Measurements from ENCODE around the gene DBF4B. TPM values are rescaled to one million over a fixed set of nuclear protein-coding genes. Genes with fewer than 3 reads are reported as not detected.

DBF4B gene
- polyA plus RNA-seq, 1 of the 3 experiments (the other 2 are of a cell fraction): 8.3 TPM

DNA sequence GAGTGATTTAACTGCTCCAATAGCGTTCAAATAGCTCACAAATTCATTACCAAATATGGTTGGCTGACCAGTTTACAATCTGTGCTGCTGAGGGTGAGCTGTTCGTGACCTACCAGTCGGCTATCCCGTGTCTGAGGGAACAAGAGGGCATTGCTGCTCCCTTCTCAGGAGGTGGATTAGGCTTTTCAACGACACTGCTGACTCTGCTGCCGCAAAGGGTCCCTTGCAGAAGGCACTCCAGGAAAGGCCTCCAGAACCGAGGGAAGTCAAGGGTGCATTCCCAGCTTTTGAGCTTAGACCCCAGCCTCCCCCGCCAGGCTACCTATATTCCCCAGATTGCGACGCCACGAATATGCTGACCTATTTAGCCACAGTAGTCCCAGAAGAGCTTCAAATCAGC is 89.3 kb downstream of the DBF4B start:
- no peaks in the 10 kb centered on the region for H3K27me3 ChIP-seq (ENCODE audit: insufficient read depth)
- H3K9me3 ChIP-seq: no peaks in the 10 kb centered on the region
- no peaks in the 10 kb centered on the region for H4K20me1 ChIP-seq (ENCODE audit: insufficient read depth)
- peaks cover 39% of the 10 kb centered on the region for H3F3A ChIP-seq (replicated peaks; ENCODE audit: insufficient read depth)
- CTCF ChIA-PET: interaction anchor here (0.9 to 3.8 kb wide), 6 partner anchors 11 to 81 kb away, joined by 3 to 26 read pairs (median 4); no protein-coding TSS in a partner anchor
- H3K9me2 ChIP-seq: no peaks in the 10 kb centered on the region
- no peak overlapping the region for H3K4me3 ChIP-seq (ENCODE audit: low read depth in 2 of 2, low read length in 1 of 2)
- H3K79me2 ChIP-seq (ENCODE audit: insufficient read depth): peaks cover 47% of the 10 kb centered on the region
- TF ChIP-seq, protein P1, sequence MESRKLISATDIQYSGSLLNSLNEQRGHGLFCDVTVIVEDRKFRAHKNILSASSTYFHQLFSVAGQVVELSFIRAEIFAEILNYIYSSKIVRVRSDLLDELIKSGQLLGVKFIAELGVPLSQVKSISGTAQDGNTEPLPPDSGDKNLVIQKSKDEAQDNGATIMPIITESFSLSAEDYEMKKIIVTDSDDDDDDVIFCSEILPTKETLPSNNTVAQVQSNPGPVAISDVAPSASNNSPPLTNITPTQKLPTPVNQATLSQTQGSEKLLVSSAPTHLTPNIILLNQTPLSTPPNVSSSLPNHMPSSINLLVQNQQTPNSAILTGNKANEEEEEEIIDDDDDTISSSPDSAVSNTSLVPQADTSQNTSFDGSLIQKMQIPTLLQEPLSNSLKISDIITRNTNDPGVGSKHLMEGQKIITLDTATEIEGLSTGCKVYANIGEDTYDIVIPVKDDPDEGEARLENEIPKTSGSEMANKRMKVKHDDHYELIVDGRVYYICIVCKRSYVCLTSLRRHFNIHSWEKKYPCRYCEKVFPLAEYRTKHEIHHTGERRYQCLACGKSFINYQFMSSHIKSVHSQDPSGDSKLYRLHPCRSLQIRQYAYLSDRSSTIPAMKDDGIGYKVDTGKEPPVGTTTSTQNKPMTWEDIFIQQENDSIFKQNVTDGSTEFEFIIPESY (IDR thresholded peaks at IDR 0.05; ENCODE audit: borderline replicate concordance, low read depth): no peak
- no peak for TF ChIP-seq EP300 (IDR thresholded peaks at IDR 0.05; ENCODE audit: borderline replicate concordance in 1 of 2, low read depth in 1 of 2, low read length in 1 of 2)
- TF ChIP-seq, protein P2, sequence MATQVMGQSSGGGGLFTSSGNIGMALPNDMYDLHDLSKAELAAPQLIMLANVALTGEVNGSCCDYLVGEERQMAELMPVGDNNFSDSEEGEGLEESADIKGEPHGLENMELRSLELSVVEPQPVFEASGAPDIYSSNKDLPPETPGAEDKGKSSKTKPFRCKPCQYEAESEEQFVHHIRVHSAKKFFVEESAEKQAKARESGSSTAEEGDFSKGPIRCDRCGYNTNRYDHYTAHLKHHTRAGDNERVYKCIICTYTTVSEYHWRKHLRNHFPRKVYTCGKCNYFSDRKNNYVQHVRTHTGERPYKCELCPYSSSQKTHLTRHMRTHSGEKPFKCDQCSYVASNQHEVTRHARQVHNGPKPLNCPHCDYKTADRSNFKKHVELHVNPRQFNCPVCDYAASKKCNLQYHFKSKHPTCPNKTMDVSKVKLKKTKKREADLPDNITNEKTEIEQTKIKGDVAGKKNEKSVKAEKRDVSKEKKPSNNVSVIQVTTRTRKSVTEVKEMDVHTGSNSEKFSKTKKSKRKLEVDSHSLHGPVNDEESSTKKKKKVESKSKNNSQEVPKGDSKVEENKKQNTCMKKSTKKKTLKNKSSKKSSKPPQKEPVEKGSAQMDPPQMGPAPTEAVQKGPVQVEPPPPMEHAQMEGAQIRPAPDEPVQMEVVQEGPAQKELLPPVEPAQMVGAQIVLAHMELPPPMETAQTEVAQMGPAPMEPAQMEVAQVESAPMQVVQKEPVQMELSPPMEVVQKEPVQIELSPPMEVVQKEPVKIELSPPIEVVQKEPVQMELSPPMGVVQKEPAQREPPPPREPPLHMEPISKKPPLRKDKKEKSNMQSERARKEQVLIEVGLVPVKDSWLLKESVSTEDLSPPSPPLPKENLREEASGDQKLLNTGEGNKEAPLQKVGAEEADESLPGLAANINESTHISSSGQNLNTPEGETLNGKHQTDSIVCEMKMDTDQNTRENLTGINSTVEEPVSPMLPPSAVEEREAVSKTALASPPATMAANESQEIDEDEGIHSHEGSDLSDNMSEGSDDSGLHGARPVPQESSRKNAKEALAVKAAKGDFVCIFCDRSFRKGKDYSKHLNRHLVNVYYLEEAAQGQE (IDR thresholded peaks at IDR 0.05; ENCODE audit: low read depth, low read length): no peak
- TF ChIP-seq RCOR1 (IDR thresholded peaks at IDR 0.05; ENCODE audit: low read length): no peak
- TF ChIP-seq NFIC (IDR thresholded peaks at IDR 0.05; ENCODE audit: borderline replicate concordance): no peak
- TF ChIP-seq NRF1 (IDR thresholded peaks at IDR 0.05; ENCODE audit: low read depth, low read length): no peak
- no peak for TF ChIP-seq FOXM1 (IDR thresholded peaks at IDR 0.05; ENCODE audit: low read depth)
- no peak for TF ChIP-seq ELF1 (IDR thresholded peaks at IDR 0.05)
- TF ChIP-seq EZH2phosphoT487 (IDR thresholded peaks at IDR 0.05; ENCODE audit: borderline replicate concordance, low read depth): no peak
- TF ChIP-seq POLR2AphosphoS5 (IDR thresholded peaks at IDR 0.05; ENCODE audit: low read depth, low read length): no peak
- no peak for TF ChIP-seq CHD2 (IDR thresholded peaks at IDR 0.05; ENCODE audit: low read length, partially characterized antibody)
- TF ChIP-seq MEF2A (IDR thresholded peaks at IDR 0.05; ENCODE audit: borderline replicate concordance, low read depth): no peak
- H3K4me2 ChIP-seq: no peak overlapping the region
- POLR2A ChIA-PET: no interaction called here
- WGBS (ENCODE audit: low lambda C conversion rate): 96% methylated on average over 11 of the region's 11 CpGs
- no peak overlapping the region for H2AFZ ChIP-seq (ENCODE audit: low read depth)
- H3K27ac ChIP-seq (ENCODE audit: low read depth in 2 of 2, low read length in 1 of 2): no peak overlapping the region
- H3K36me3 ChIP-seq (replicated peaks in 1 of 2; ENCODE audit: control insufficient read depth in 1 of 2, insufficient read depth in 2 of 2, low read length in 1 of 2): peaks cover 0 to 51% of the 10 kb centered on the region in 2 experiments
- DNase-seq: no peak
- H3K9ac ChIP-seq: no peak overlapping the region
- H3K4me1 ChIP-seq (ENCODE audit: control insufficient read depth in 1 of 2, insufficient read depth in 2 of 2, low read depth in 1 of 2, low read length in 1 of 2): peaks cover 0 to 12% of the 10 kb centered on the region in 2 experiments; a peak in 2 of 4 replicates
